ENCODE measurements around the gene GPR183. TPM values are rescaled to one million over a fixed set of nuclear protein-coding genes. Genes with fewer than 3 reads are reported as not detected.

GPR183 gene
- total and polyA plus RNA-seq, 2 of the 8 experiments (the other 6 are each of a cell fraction or from before 2014, with no cell fraction given) = not detected

DNA sequence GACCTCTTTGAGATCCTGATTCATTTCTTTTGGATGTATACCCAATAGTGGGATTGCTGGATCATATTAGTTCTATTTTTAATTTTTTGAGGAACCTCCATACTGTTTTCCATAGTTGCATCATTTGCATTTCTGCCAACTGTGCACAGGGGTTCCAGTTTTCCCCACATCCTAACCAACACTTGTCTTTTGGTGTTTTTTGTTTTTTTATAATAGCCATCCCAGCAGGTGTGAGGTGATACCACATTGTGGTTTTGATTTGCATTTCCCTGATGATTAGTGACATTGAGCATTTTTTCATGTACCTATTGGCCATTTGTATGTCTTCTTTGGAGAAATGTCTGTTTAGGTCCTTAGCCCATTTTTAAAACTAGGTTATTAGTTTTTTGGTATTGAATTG lies 18.8 kb upstream of the GPR183 start:
- Histone ChIP-seq H3K27me3 (replicated peaks in 1 of 4; ENCODE audit: control insufficient read depth in 3 of 4, extremely low read depth in 1 of 4, insufficient read depth in 3 of 4, low read length in 3 of 4) (no peaks in the 10 kb centered on the region), H3K18ac (ENCODE audit: extremely low read depth, low read length) (no peak overlapping the region), H2BK5ac (ENCODE audit: low read depth, low read length) (no peak overlapping the region), H3K56ac (replicated peaks; ENCODE audit: insufficient read length, low read depth, low read length) (no peak overlapping the region), H2BK15ac (ENCODE audit: low read length) (no peak overlapping the region), H3K4me2 (ENCODE audit: insufficient read depth in 1 of 2, low read depth in 2 of 2, low read length in 2 of 2) (no peak overlapping the region), H4K91ac (replicated peaks; ENCODE audit: insufficient read length, low read length) (no peak overlapping the region), H3K4me3 (ENCODE audit: extremely low read depth in 1 of 4, insufficient read depth in 2 of 4, low read depth in 3 of 4, low read length in 4 of 4) (no peak overlapping the region), H3K79me1 (ENCODE audit: low read depth, low read length) (no peaks in the 10 kb centered on the region; the same call in 1 of the 2 replicates), H3K36me3 (ENCODE audit: control insufficient read depth in 2 of 4, insufficient read depth in 4 of 4, low read length in 3 of 4) (peaks cover 0 to 3% (median 1%) of the 10 kb centered on the region in 4 experiments; a peak in 4 of 8 replicates), H3K9me3 (ENCODE audit: insufficient read depth in 2 of 2, low read depth in 1 of 2, low read length in 1 of 2) (no peaks in the 10 kb centered on the region), H3K4me1 (replicated peaks in 1 of 4; ENCODE audit: control insufficient read depth in 3 of 4, insufficient read depth in 4 of 4, low read length in 3 of 4) (no peaks in the 10 kb centered on the region), H2BK20ac (ENCODE audit: low read length) (no peak overlapping the region), H3K9ac (replicated peaks in 1 of 4; ENCODE audit: extremely low read depth in 1 of 4, low read depth in 3 of 4, low read length in 3 of 4) (no peak overlapping the region), H3K23me2 (ENCODE audit: low read depth, low read length) (no peaks in the 10 kb centered on the region), H2AK5ac (ENCODE audit: low read depth, low read length) (no peak overlapping the region), H3K4ac (replicated peaks; ENCODE audit: insufficient read length, low read depth, low read length) (no peak overlapping the region), H2BK120ac (replicated peaks; ENCODE audit: low read depth, low read length) (no peak overlapping the region), H2AFZ (ENCODE audit: low read length) (no peak overlapping the region), H2BK12ac (ENCODE audit: low read depth, low read length) (no peak overlapping the region), H4K20me1 (replicated peaks in 1 of 2; ENCODE audit: control insufficient read depth in 1 of 2, insufficient read depth in 2 of 2, low read length in 2 of 2) (peaks cover 0 to 1% of the 10 kb centered on the region in 2 experiments), H4K8ac (ENCODE audit: extremely low read depth, insufficient read depth, low read length) (no peak overlapping the region), H3K23ac (ENCODE audit: insufficient read length) (no peak overlapping the region), H3K14ac (ENCODE audit: insufficient read length) (no peak overlapping the region), H4K5ac (ENCODE audit: insufficient read length, low read depth, low read length) (no peak overlapping the region), H3K27ac (ENCODE audit: low read depth, low read length) (no peak overlapping the region), H3K79me2 (ENCODE audit: control insufficient read depth in 1 of 2, insufficient read depth in 2 of 2, low read length in 2 of 2) (no peaks in the 10 kb centered on the region)
- ChIA-PET CTCF (ENCODE audit: partially characterized antibody) (interaction anchor here (1.4 kb wide), 1 partner anchor 61 kb away, joined by 4 read pairs; no protein-coding TSS in a partner anchor), POLR2A (ENCODE audit: partially characterized antibody) (no interaction called here)
- no peak for DNase-seq (ENCODE audit: low read depth in 1 of 2, low spot score in 2 of 2)
- no peak for FAIRE-seq
- no peak for TF ChIP-seq PHF8 (conservative IDR thresholded peaks at IDR 0.05; ENCODE audit: low read depth, low read length)
